ENCODE measurements around the gene LAMP2.
"Not testable (repeated sequence)": the region's sequence is repeated elsewhere in the genome, so short reads cannot be mapped to it uniquely, and the experiment has no call there.

The LAMP2 gene

GRCh38 chrX:120486786-120487185 lies 17.7 kb upstream of the LAMP2 start:
- peak overlapping the region; percentile 84 for H3K27ac ChIP-seq
- no peak for TF ChIP-seq CTCF (IDR thresholded peaks at IDR 0.05)
- TF ChIP-seq ZFX (IDR thresholded peaks at IDR 0.05; ENCODE audit: borderline replicate concordance) = no peak

- TF ChIP-seq ZFX (IDR thresholded peaks at IDR 0.05; ENCODE audit: borderline replicate concordance) (no peak), CTCF (IDR thresholded peaks at IDR 0.05) (peak; percentile 73)
- peak overlapping the region; percentile 84 for H3K27ac ChIP-seq
Measured at GRCh38 chrX:120485638-120486520, 16.8 kb upstream of the LAMP2 start.

- peak overlapping the region; percentile 84 for H3K27ac ChIP-seq
- TF ChIP-seq CTCF (IDR thresholded peaks at IDR 0.05) (no peak), ZFX (IDR thresholded peaks at IDR 0.05; ENCODE audit: borderline replicate concordance) (no peak)
Measured at GRCh38 chrX:120485315-120485637, 16.2 kb upstream of the LAMP2 start.

GRCh38 chrX:120477453-120477852 lies 8.4 kb upstream of the LAMP2 start:
- no peak overlapping the region for H3K27ac ChIP-seq
- TF ChIP-seq ZFX (IDR thresholded peaks at IDR 0.05; ENCODE audit: borderline replicate concordance) = no peak
- TF ChIP-seq CTCF (IDR thresholded peaks at IDR 0.05) = no peak

- H3K27ac ChIP-seq = no peak overlapping the region
- TF ChIP-seq ZFX (IDR thresholded peaks at IDR 0.05; ENCODE audit: borderline replicate concordance) = no peak
- TF ChIP-seq CTCF (IDR thresholded peaks at IDR 0.05) = no peak
Measured at GRCh38 chrX:120476714-120477113, 7.6 kb upstream of the LAMP2 start.

GRCh38 chrX:120475447-120475846 lies 6.4 kb upstream of the LAMP2 start:
- TF ChIP-seq CTCF (IDR thresholded peaks at IDR 0.05) = peak; percentile 46
- not testable (repeated sequence) for H3K27ac ChIP-seq

- no peak overlapping the region for H3K27ac ChIP-seq
- no peak for TF ChIP-seq ZFX (IDR thresholded peaks at IDR 0.05; ENCODE audit: borderline replicate concordance)
- no peak for TF ChIP-seq CTCF (IDR thresholded peaks at IDR 0.05)
Measured at GRCh38 chrX:120474085-120474484, 5.0 kb upstream of the LAMP2 start.

GRCh38 chrX:120469657-120470056 lies 561 bp upstream of the LAMP2 start:
- not testable (repeated sequence) for H3K27ac ChIP-seq
